Gastroesophageal sphincter (tissue), 3 donors: ENCODE measurements around the gene DOC2A.

Source experiments
- CTCF ChIP-seq, 4 experiments: fragments of 200-600 bp in 2 of 4; fragments of 450-650 bp in 2 of 4; sonication (generic) in 1 of 4; IDR thresholded peaks; one replicate each; pipeline ENCODE4 v1.5.1; 2017 to 2019; ENCODE audit warnings: antibody characterized with exemption in 4 of 4, mild to moderate bottlenecking in 2 of 4, moderate library complexity in 2 of 4
- POLR2A ChIP-seq, 2 donors: fragments of 450-650 bp; IDR thresholded peaks; one replicate each; pipeline ENCODE4 v1.6.1; 2017; ENCODE audit warnings: antibody characterized with exemption in 2 of 2, mild to moderate bottlenecking in 2 of 2, moderate library complexity in 1 of 2
- POLR2AphosphoS5 ChIP-seq: sonication (generic); formaldehyde crosslinking; IDR thresholded peaks from one replicate; pipeline ENCODE4 v1.6.1; 2017; ENCODE audit warnings: antibody characterized with exemption

DNA sequence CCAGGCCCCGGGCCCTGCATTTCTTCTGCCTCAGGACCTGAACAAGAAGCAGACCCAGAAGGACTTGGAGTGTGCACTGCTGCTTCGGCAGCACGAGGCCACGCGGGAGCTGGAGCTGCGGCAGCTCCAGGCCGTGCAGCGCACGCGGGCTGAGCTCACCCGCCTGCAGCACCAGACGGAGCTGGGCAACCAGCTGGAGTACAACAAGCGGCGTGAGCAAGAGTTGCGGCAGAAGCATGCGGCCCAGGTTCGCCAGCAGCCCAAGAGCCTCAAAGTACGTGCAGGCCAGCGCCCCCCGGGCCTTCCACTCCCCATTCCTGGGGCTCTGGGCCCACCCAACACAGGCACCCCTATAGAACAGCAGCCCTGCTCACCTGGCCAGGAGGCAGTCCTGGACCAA lies 24.6 kb downstream of the DOC2A start:
- TF ChIP-seq CTCF (IDR thresholded peaks at IDR 0.05) (no peak), POLR2AphosphoS5 (no peak), POLR2A (IDR thresholded peaks at IDR 0.05) (no peak)
